Small intestine (tissue), 7 donors: ENCODE measurements around the gene SERPINE1. TPM values are rescaled to one million over a fixed set of nuclear protein-coding genes. Genes with fewer than 3 reads are reported as not detected.
"Not testable (repeated sequence)": the region's sequence is repeated elsewhere in the genome, so short reads cannot be mapped to it uniquely, and the experiment has no call there.

Experiments used
- DNase-seq, 2 donors: peaks; one replicate each; pipeline versions ENCODE4 v3.0.0 to v3.0.0-alpha.2; 2013
- FAIRE-seq: peaks from 2 replicates; lab custom pipeline; 2012; peaks lifted over from hg19 to GRCh38; lab: Jason Lieb, UNC
- H3K27ac ChIP-seq, 3 donors: one replicate each; pipeline ENCODE4 v1.5.1; 2013; ENCODE audit warnings: low read length in 2 of 3, mild to moderate bottlenecking in 2 of 3, control low read depth in 1 of 3, inconsistent platforms in 1 of 3, low read depth in 1 of 3, moderate library complexity in 1 of 3
- H3K27me3 ChIP-seq, 3 donors: one replicate each; pipeline ENCODE4 v1.6.1; 2013; ENCODE audit warnings: low read length in 3 of 3, inconsistent platforms in 1 of 3; ENCODE audit not compliant: control insufficient read depth in 3 of 3, insufficient read depth in 3 of 3
- H3K36me3 ChIP-seq, 3 donors: one replicate each; pipeline ENCODE4 v1.6.1; 2013; ENCODE audit warnings: low read length in 3 of 3, inconsistent platforms in 1 of 3, low read depth in 1 of 3, mild to moderate bottlenecking in 1 of 3, moderate library complexity in 1 of 3; ENCODE audit not compliant: control insufficient read depth in 3 of 3, insufficient read depth in 2 of 3
- H3K4me1 ChIP-seq, 3 donors: one replicate each; pipeline ENCODE4 v1.6.1; 2013; ENCODE audit warnings: low read length in 2 of 3, inconsistent platforms in 1 of 3, low read depth in 1 of 3, mild to moderate bottlenecking in 1 of 3, moderate library complexity in 1 of 3; ENCODE audit not compliant: control insufficient read depth in 3 of 3, insufficient read depth in 2 of 3
- H3K4me3 ChIP-seq, 3 donors: one replicate each; pipeline ENCODE4 v1.5.1; 2013; ENCODE audit warnings: low read length in 3 of 3, control low read depth in 1 of 3, inconsistent platforms in 1 of 3, low read depth in 1 of 3, mild to moderate bottlenecking in 1 of 3, moderate library complexity in 1 of 3
- H3K9me3 ChIP-seq, 2 donors: one replicate each; pipeline ENCODE4 v1.6.1; 2013; ENCODE audit warnings: low read depth in 1 of 2, low read length in 1 of 2; ENCODE audit not compliant: control insufficient read depth in 2 of 2, insufficient read depth in 1 of 2
- WGBS, 3 donors: extraction: QIAGEN DNeasy Blood & Tissue Kit; methylation state at CpG; one replicate each; pipeline ENCODE4 v1.1.7; 2013; 5-methylcytosine and 5-hydroxymethylcytosine counted together
- polyA plus RNA-seq, 4 donors: library from polyadenylated mRNA; stranded (reverse) in 3 of 4; unstranded in 1 of 4; fragments of 200-250 nt in 3 of 4; fragments of 120-200 nt in 1 of 4; gene quantifications; one replicate each; pipeline versions ENCODE4 v1.2.1 to v1.2.3, GENCODE V29; 2013
- donor health status: healthy with polysubstance abuse.
- donor health status: control.
- donor health status: control.
- donor health status: Bipolar disorder and iron deficiency.
- donor health status: healthy.

SERPINE1 gene
- polyA plus RNA-seq, 4 donors, result 0.80 to 35.4 (median 2.7) TPM

DNA sequence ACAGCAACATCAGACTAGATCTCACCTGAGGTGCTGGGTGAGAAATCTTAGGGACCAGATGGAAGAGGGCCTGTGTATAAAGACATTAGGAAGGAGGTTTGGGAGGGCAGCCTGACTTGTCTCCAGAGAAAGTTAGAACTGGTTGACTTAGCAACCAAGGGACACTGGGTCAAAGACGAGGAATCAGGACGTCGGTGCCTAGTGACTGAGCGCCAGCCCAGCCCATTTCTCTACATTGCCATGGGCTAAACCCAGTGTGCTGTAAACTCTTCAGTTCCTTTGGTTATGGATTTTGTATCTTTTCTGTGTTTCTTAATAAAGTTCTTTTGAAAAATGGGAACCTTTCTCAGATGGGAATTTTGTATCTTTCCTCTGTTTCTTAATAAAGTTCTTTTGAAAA, 29.3 kb upstream of the SERPINE1 start:
- peaks cover 2 to 4% (median 4%) of the 10 kb centered on the region in 3 donors for H3K4me1 ChIP-seq
- no peak for FAIRE-seq

GRCh38 chr7:101099969-101100781, 26.7 kb upstream of the SERPINE1 start:
- whole genome bisulfite sequencing, 3 donors, result 23 to 30% (median 27%) methylated on average over 24 to 26 of the region's 26 CpGs
- no peak for FAIRE-seq
- peak overlapping the region in 1 of 3 donors; percentile 76 for H3K27ac ChIP-seq

More for the DNA sequence above, 29.3 kb upstream of the SERPINE1 start:
- H3K27ac ChIP-seq, result no peak overlapping the region
- H3K4me3 ChIP-seq, result no peak overlapping the region
- no peaks in the 10 kb centered on the region for H3K9me3 ChIP-seq
- WGBS, 3 donors, result 42 to 65% (median 47%) methylated on average over 4 of the region's 4 CpGs
- H3K27me3 ChIP-seq, result peaks cover 0 to 19% (median 0%) of the 10 kb centered on the region in 3 donors
- no peak for DNase-seq
- H3K36me3 ChIP-seq, result no peaks in the 10 kb centered on the region

DNA sequence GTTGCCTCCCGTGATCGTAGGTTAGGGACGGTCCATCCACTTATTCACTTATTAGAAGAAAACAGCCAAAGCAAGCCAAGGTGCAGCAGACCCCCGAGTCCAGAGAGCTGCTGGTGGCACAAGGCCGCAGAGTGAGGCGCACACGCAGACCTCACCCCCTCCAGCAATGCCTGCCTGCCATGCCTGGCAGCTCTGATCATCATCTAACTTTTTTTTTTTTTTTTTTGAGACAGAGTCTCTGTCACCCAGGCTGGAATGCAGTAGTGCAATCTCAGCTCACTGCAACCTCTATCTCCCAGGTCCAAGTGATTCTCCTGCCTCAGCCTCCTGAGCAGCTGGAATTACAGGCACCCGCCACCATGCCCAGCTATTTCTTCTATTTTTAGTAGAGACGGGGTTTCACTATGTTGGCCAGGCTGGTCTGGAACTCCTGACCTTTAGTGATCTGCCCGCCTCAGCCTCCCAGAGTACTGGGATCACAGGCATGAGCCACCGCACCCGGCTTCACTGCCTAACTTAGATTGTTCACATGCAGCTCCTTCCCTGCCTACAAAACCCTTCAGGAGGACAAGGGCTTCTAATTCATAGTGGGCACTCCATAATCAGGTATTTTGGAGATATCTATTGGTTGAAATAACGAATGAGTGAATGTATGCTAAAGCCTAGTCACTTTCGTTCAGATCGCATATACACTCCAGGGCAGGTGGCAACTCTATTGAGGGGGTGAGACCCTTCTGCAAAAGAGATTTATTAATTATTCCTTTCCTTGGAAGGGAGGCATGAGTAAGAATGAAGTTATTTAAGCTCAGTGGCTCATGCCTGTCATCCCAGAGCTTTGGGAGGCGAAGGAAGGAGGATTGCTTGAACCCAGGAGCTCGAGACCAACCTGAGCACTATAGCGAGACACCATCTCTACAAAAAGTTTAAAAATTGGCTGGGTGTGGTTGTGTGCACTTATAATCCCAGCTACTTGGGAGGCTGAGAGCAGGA, 25.8 kb upstream of the SERPINE1 start:
- H3K27me3 ChIP-seq, result peaks cover 0 to 19% (median 0%) of the 10 kb centered on the region in 3 donors
- no peak for DNase-seq
- H3K4me1 ChIP-seq, result peaks cover 0 to 4% (median 2%) of the 10 kb centered on the region in 3 donors
- no peak overlapping the region for H3K4me3 ChIP-seq
- H3K36me3 ChIP-seq, result no peaks in the 10 kb centered on the region
- H3K9me3 ChIP-seq, result no peaks in the 10 kb centered on the region
- H3K27ac ChIP-seq, result peak overlapping the region in 1 of 3 donors; percentile 76
- WGBS, 3 donors, result 87 to 91% (median 91%) methylated on average over 18 of the region's 18 CpGs
- no peak for FAIRE-seq

More at GRCh38 chr7:101099969-101100781, 26.7 kb upstream of the SERPINE1 start:
- Histone ChIP-seq H3K4me3 (no peak overlapping the region), H3K4me1 (peaks cover 0 to 4% (median 2%) of the 10 kb centered on the region in 3 donors), H3K9me3 (no peaks in the 10 kb centered on the region), H3K36me3 (no peaks in the 10 kb centered on the region), H3K27me3 (peaks cover 0 to 19% (median 0%) of the 10 kb centered on the region in 3 donors)
- peak; percentile 74 to 76 for DNase-seq

DNA sequence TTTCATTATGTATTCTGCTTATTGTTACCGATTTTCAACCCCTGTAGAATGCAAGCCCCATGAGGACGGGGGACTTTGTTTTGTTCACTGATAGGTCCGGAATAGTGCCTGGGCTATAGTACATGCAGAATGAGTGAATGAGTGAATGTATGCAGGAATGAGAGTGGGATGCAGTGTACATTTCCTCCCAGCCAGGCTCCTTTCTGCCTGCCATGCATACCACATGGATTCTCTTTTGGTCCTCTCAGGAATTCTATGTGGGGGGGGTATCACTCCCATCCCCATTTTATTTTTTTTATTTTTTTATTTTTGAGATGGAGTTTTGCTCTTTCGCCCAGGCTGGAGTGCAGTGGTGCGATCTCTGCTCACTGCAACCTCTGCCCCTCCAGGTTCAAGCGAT, 24.9 kb upstream of the SERPINE1 start:
- FAIRE-seq (no peak), DNase-seq (no peak)
- H3K27ac ChIP-seq, result no peak overlapping the region
- 86 to 93% (median 90%) methylated on average over 6 of the region's 6 CpGs for WGBS, 3 donors
- no peak overlapping the region for H3K4me3 ChIP-seq
- H3K27me3 ChIP-seq, result peaks cover 0 to 19% (median 0%) of the 10 kb centered on the region in 3 donors
- no peaks in the 10 kb centered on the region for H3K9me3 ChIP-seq
- no peaks in the 10 kb centered on the region for H3K36me3 ChIP-seq
- peaks cover 0 to 4% (median 0%) of the 10 kb centered on the region in 3 donors for H3K4me1 ChIP-seq

GRCh38 chr7:101103701-101104100, 23.2 kb upstream of the SERPINE1 start:
- WGBS, 3 donors, result 82 to 87% (median 86%) methylated on average over 10 of the region's 10 CpGs
- not testable (repeated sequence) for H3K4me1 ChIP-seq, H3K27ac ChIP-seq, FAIRE-seq, DNase-seq, H3K36me3 ChIP-seq, H3K4me3 ChIP-seq, H3K9me3 ChIP-seq
- H3K27me3 ChIP-seq, result peaks cover 0 to 19% (median 0%) of the 10 kb centered on the region in 3 donors

GRCh38 chr7:101104193-101104713, 22.7 kb upstream of the SERPINE1 start:
- H3K4me1 ChIP-seq, result peaks cover 0 to 4% (median 0%) of the 10 kb centered on the region in 3 donors
- FAIRE-seq, result no peak

GRCh38 chr7:101104799-101105198, 22.1 kb upstream of the SERPINE1 start:
- Histone ChIP-seq H3K4me3 (no peak overlapping the region), H3K36me3 (no peaks in the 10 kb centered on the region), H3K27me3 (peaks cover 0 to 10% (median 0%) of the 10 kb centered on the region in 3 donors), H3K9me3 (no peaks in the 10 kb centered on the region), H3K4me1 (peaks cover 0 to 4% (median 0%) of the 10 kb centered on the region in 3 donors), H3K27ac (no peak overlapping the region)
- FAIRE-seq (no peak), DNase-seq (no peak)
- 48 to 58% (median 52%) methylated on average over 3 of the region's 3 CpGs for WGBS, 3 donors

More at GRCh38 chr7:101104193-101104713, 22.7 kb upstream of the SERPINE1 start:
- WGBS, 3 donors, result 62 to 71% (median 66%) methylated on average over 15 of the region's 15 CpGs
- no peaks in the 10 kb centered on the region for H3K36me3 ChIP-seq
- H3K9me3 ChIP-seq, result no peaks in the 10 kb centered on the region
- H3K4me3 ChIP-seq, result no peak overlapping the region
- no peak overlapping the region for H3K27ac ChIP-seq
- no peak for DNase-seq
- peaks cover 0 to 14% (median 0%) of the 10 kb centered on the region in 3 donors for H3K27me3 ChIP-seq

- not testable (repeated sequence) for H3K4me1 ChIP-seq, FAIRE-seq, H3K27me3 ChIP-seq, H3K36me3 ChIP-seq, H3K4me3 ChIP-seq, H3K9me3 ChIP-seq, DNase-seq, H3K27ac ChIP-seq
- WGBS, 3 donors, result 51 to 64% (median 55%) methylated on average over 5 of the region's 5 CpGs
Observed at GRCh38 chr7:101105248-101105647, 21.7 kb upstream of the SERPINE1 start.
